ENCODE measurements around the gene KCTD14.

DNA sequence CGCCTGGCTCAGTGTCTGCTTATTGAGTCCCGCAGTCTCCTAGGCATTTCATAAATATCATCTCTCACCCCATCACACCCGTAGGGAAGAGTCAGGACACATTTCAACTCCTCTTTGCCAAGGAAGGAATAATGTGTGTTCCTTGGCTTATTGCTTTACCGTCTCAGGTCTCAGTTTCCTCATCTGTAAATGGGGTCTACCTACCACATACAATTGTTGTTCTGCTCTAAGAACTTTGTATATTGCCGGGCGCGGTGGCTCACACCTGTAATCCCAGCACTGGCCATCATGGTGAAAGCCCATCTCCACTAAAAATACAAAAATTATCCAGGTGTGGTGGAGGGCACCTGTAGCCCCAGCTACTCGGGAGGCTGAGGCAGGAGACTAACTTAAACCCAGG is 37.5 kb upstream of the KCTD14 start:
- TF ChIP-seq POLR2AphosphoS5 (IDR thresholded peaks at IDR 0.05; ENCODE audit: low read depth, low read length) (no peak), SIN3A (IDR thresholded peaks at IDR 0.05; ENCODE audit: borderline replicate concordance, insufficient read depth, low read length) (no peak)
- TF ChIP-seq, protein P1, sequence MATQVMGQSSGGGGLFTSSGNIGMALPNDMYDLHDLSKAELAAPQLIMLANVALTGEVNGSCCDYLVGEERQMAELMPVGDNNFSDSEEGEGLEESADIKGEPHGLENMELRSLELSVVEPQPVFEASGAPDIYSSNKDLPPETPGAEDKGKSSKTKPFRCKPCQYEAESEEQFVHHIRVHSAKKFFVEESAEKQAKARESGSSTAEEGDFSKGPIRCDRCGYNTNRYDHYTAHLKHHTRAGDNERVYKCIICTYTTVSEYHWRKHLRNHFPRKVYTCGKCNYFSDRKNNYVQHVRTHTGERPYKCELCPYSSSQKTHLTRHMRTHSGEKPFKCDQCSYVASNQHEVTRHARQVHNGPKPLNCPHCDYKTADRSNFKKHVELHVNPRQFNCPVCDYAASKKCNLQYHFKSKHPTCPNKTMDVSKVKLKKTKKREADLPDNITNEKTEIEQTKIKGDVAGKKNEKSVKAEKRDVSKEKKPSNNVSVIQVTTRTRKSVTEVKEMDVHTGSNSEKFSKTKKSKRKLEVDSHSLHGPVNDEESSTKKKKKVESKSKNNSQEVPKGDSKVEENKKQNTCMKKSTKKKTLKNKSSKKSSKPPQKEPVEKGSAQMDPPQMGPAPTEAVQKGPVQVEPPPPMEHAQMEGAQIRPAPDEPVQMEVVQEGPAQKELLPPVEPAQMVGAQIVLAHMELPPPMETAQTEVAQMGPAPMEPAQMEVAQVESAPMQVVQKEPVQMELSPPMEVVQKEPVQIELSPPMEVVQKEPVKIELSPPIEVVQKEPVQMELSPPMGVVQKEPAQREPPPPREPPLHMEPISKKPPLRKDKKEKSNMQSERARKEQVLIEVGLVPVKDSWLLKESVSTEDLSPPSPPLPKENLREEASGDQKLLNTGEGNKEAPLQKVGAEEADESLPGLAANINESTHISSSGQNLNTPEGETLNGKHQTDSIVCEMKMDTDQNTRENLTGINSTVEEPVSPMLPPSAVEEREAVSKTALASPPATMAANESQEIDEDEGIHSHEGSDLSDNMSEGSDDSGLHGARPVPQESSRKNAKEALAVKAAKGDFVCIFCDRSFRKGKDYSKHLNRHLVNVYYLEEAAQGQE (IDR thresholded peaks at IDR 0.05; ENCODE audit: insufficient read depth in 1 of 2, low read depth in 2 of 2, low read length in 2 of 2), result no peak
